GM12891 (cell line): ENCODE measurements around the gene GDA.

Experiments
- POLR2A ChIP-seq: IDR thresholded peaks from 2 replicates; pipeline ENCODE4 v1.6.1; 2011; ENCODE audit warnings: low read depth, low read length, control low read depth
- POLR2AphosphoS5 ChIP-seq: IDR thresholded peaks from 2 replicates; pipeline ENCODE4 v1.6.1; 2011; ENCODE audit warnings: low read depth, low read length, control low read depth
- TAF1 ChIP-seq: IDR thresholded peaks from 2 replicates; pipeline ENCODE4 v1.6.1; 2011; ENCODE audit warnings: low read depth, low read length, control low read depth

GRCh38 chr9:72294936-72295335, 145.7 kb downstream of the GDA start:
- TF ChIP-seq TAF1 (no peak), POLR2A (no peak), POLR2AphosphoS5 (no peak)
